SK-N-MC (cell line): ENCODE results near the gene DAB1.

ENCODE experiments used
- DNase-seq: peaks from one replicate; pipeline ENCODE4 v3.0.0-alpha.2; 2011; ENCODE audit warnings: low read depth, low spot score
- H3K27ac ChIP-seq: fragments of 200-600 bp; sonication (generic); 2 replicates; pipeline ENCODE4 v1.5.1; 2016; ENCODE audit warnings: mixed run types
- H3K36me3 ChIP-seq: fragments of 200-600 bp; sonication (generic); 2 replicates; pipeline ENCODE4 v1.6.1; 2017; ENCODE audit warnings: antibody characterized with exemption, low read length, mixed read lengths; ENCODE audit not compliant: insufficient read depth
- H3K4me3 ChIP-seq: fragments of 200-600 bp; sonication (generic); 2 replicates; pipeline ENCODE4 v1.5.1; 2016
- H3K9ac ChIP-seq: fragments of 200-600 bp; sonication (generic); 2 replicates; pipeline ENCODE4 v1.8.0; 2017; ENCODE audit warnings: mixed run types, mixed read lengths; ENCODE audit not compliant: insufficient read length
- H3K9me3 ChIP-seq: fragments of 200-600 bp; sonication (generic); 2 replicates; pipeline ENCODE4 v1.6.1; 2017; ENCODE audit warnings: low read depth, mild to moderate bottlenecking, antibody characterized with exemption, low read length, moderate library complexity, mixed read lengths
- EZH2 ChIP-seq: fragments of 200-600 bp; sonication (generic); IDR thresholded peaks from one replicate; pipeline ENCODE4 v1.6.1; 2017; ENCODE audit warnings: antibody characterized with exemption
- FOXP2 ChIP-seq: optimal IDR thresholded peaks from 2 replicates; pipeline ENCODE3; 2011; ENCODE audit warnings: mild to moderate bottlenecking, moderate library complexity; ENCODE audit not compliant: insufficient read depth; ENCODE audit errors: extremely low read length, control extremely low read depth
- POLR2AphosphoS5 ChIP-seq: IDR thresholded peaks from 2 replicates; pipeline ENCODE4 v1.6.1; 2012; ENCODE audit warnings: mild to moderate bottlenecking, low read depth, low read length, borderline replicate concordance

Gene DAB1

GRCh38 chr1:57165546-57165945 is 258.3 kb downstream of the DAB1 start:
- H3K36me3 ChIP-seq = no peaks in the 10 kb centered on the region
- no peak overlapping the region for H3K4me3 ChIP-seq
- no peak for TF ChIP-seq FOXP2
- no peak for TF ChIP-seq POLR2AphosphoS5
- no peak for TF ChIP-seq EZH2
- no peaks in the 10 kb centered on the region for H3K9me3 ChIP-seq
- no peak for DNase-seq
- H3K27ac ChIP-seq = no peak overlapping the region
- no peak overlapping the region for H3K9ac ChIP-seq

GRCh38 chr1:57164584-57164983 is 259.3 kb downstream of the DAB1 start:
- no peak for TF ChIP-seq POLR2AphosphoS5
- TF ChIP-seq FOXP2 = no peak
- no peak for TF ChIP-seq EZH2
- Histone ChIP-seq H3K4me3 (no peak overlapping the region), H3K9ac (no peak overlapping the region), H3K9me3 (no peaks in the 10 kb centered on the region), H3K27ac (no peak overlapping the region), H3K36me3 (no peaks in the 10 kb centered on the region)
- DNase-seq = no peak

- H3K27ac ChIP-seq = no peak overlapping the region
- H3K9me3 ChIP-seq = no peaks in the 10 kb centered on the region
- TF ChIP-seq POLR2AphosphoS5 = no peak
- no peak for TF ChIP-seq FOXP2
- TF ChIP-seq EZH2 = no peak
- no peaks in the 10 kb centered on the region for H3K36me3 ChIP-seq
- DNase-seq = no peak
- H3K9ac ChIP-seq = no peak overlapping the region
- no peak overlapping the region for H3K4me3 ChIP-seq
These were observed 260.1 kb downstream of the DAB1 start for GRCh38 chr1:57163789-57164188.

GRCh38 chr1:57163325-57163724 is 260.5 kb downstream of the DAB1 start:
- Histone ChIP-seq H3K9me3 (no peaks in the 10 kb centered on the region), H3K36me3 (no peaks in the 10 kb centered on the region), H3K9ac (no peak overlapping the region), H3K27ac (no peak overlapping the region), H3K4me3 (no peak overlapping the region)
- no peak for TF ChIP-seq FOXP2
- TF ChIP-seq EZH2 = no peak
- TF ChIP-seq POLR2AphosphoS5 = no peak
- DNase-seq = no peak

GRCh38 chr1:57162607-57163261 is 261.1 kb downstream of the DAB1 start:
- no peak for TF ChIP-seq EZH2
- TF ChIP-seq POLR2AphosphoS5 = no peak
- no peak for TF ChIP-seq FOXP2
- no peaks in the 10 kb centered on the region for H3K36me3 ChIP-seq
- no peaks in the 10 kb centered on the region for H3K9me3 ChIP-seq
- no peak overlapping the region for H3K4me3 ChIP-seq
- DNase-seq = no peak
- H3K27ac ChIP-seq = no peak overlapping the region
- no peak overlapping the region for H3K9ac ChIP-seq

- Histone ChIP-seq H3K4me3 (no peak overlapping the region), H3K9ac (no peak overlapping the region), H3K9me3 (no peaks in the 10 kb centered on the region), H3K27ac (no peak overlapping the region), H3K36me3 (no peaks in the 10 kb centered on the region)
- no peak for DNase-seq
- no peak for TF ChIP-seq EZH2
- no peak for TF ChIP-seq POLR2AphosphoS5
- TF ChIP-seq FOXP2 = no peak
These were observed 263.3 kb downstream of the DAB1 start for GRCh38 chr1:57160594-57160993.

GRCh38 chr1:57158604-57158998 is 265.3 kb downstream of the DAB1 start:
- Histone ChIP-seq H3K27ac (no peak overlapping the region), H3K36me3 (no peaks in the 10 kb centered on the region), H3K4me3 (no peak overlapping the region), H3K9me3 (no peaks in the 10 kb centered on the region), H3K9ac (no peak overlapping the region)
- DNase-seq = no peak
- TF ChIP-seq FOXP2 (no peak), EZH2 (no peak), POLR2AphosphoS5 (no peak)

- Histone ChIP-seq H3K9me3 (no peaks in the 10 kb centered on the region), H3K27ac (no peak overlapping the region), H3K4me3 (no peak overlapping the region), H3K9ac (no peak overlapping the region), H3K36me3 (no peaks in the 10 kb centered on the region)
- DNase-seq = no peak
- no peak for TF ChIP-seq EZH2
- TF ChIP-seq FOXP2 = no peak
- no peak for TF ChIP-seq POLR2AphosphoS5
These were observed 265.8 kb downstream of the DAB1 start for GRCh38 chr1:57157818-57158603.
